GM12878 (cell line): ENCODE measurements around the gene ENOX1. TPM values are rescaled to one million over a fixed set of nuclear protein-coding genes. Genes with fewer than 3 reads are reported as not detected.

Experiments
- ATAC-seq: fragments of 200-7000 bp; cut with Tn5 transposase; 3 replicates; pipeline ENCODE4 v1.9.1; 2020; ENCODE audit warnings: mild to moderate bottlenecking, moderate library complexity
- BruUV-seq: library from RNA; stranded (reverse); fragments of 400-500 nt; replicated peaks from 2 replicates; lab custom pipeline; 2021; lab: Mats Ljungman, UMichigan
- CTCF ChIA-PET: fragments of 300-600 bp; sonication (Branson Sonifier 250); formaldehyde crosslinking; extraction: SDS; loops from one replicate; lab custom pipeline; 2021; ENCODE audit warnings: inconsistent platforms; lab: Yijun Ruan, JAX
- POLR2A ChIA-PET: fragments of 350-600 bp; formaldehyde crosslinking; extraction: SDS; loops from one replicate; lab custom pipeline; 2021; ENCODE audit warnings: inconsistent platforms; lab: Charles Lee
- RAD21 ChIA-PET: fragments of 300-600 bp; sonication (Branson Sonifier 250); formaldehyde crosslinking; loops from one replicate; lab custom pipeline; 2023; ENCODE audit warnings: antibody characterized with exemption; ENCODE audit not compliant: unreplicated experiment; lab: Charles Lee
- SMC1A ChIA-PET: fragments of 300-600 bp; sonication (Branson Sonifier 250); formaldehyde crosslinking; loops from one replicate; lab custom pipeline; 2023; ENCODE audit not compliant: unreplicated experiment, uncharacterized antibody; lab: Charles Lee
- DNase-seq: peaks from one replicate; pipeline ENCODE4 v3.0.0-alpha.2; 2011; ENCODE audit warnings: low read depth, low spot score
- FAIRE-seq: peaks from 3 replicates; lab custom pipeline; 2011; peaks lifted over from hg19 to GRCh38; lab: Jason Lieb, UNC
- H2AFZ ChIP-seq: 2 replicates; pipeline ENCODE4 v1.6.0; 2011; ENCODE audit warnings: low read depth, low read length, control low read depth; ENCODE audit not compliant: control insufficient read depth
- H3K27ac ChIP-seq: 2 replicates; pipeline ENCODE4 v1.5.1; 2011; ENCODE audit warnings: control low read depth; ENCODE audit not compliant: control insufficient read depth, insufficient read depth
- H3K27me3 ChIP-seq, 2 experiments: replicated peaks in 1 of 2; 2 replicates each; pipeline versions ENCODE4 v1.6.0 to v1.6.1; 2011; ENCODE audit warnings: low read length in 1 of 2; ENCODE audit not compliant: control insufficient read depth in 2 of 2, insufficient read depth in 2 of 2
- H3K36me3 ChIP-seq, 2 experiments: 2 replicates each; pipeline ENCODE4 v1.5.1; 2011; ENCODE audit warnings: low read length in 1 of 2; ENCODE audit not compliant: control insufficient read depth in 2 of 2, insufficient read depth in 2 of 2
- H3K4me1 ChIP-seq: 2 replicates; pipeline ENCODE4 v1.6.1; 2011; ENCODE audit warnings: mild to moderate bottlenecking, low read length, moderate library complexity, mixed read lengths; ENCODE audit not compliant: control insufficient read depth, insufficient read depth
- H3K4me2 ChIP-seq: 2 replicates; pipeline ENCODE4 v1.6.0; 2011; ENCODE audit warnings: control low read depth; ENCODE audit not compliant: control insufficient read depth, insufficient read depth
- H3K4me3 ChIP-seq: fragments of 200-600 bp; sonication (generic); 2 replicates; pipeline ENCODE4 v1.5.1; 2016
- H3K79me2 ChIP-seq: 2 replicates; pipeline ENCODE4 v1.6.0; 2011; ENCODE audit warnings: low read length; ENCODE audit not compliant: control insufficient read depth, insufficient read depth
- H3K9ac ChIP-seq: 2 replicates; pipeline ENCODE4 v1.8.0; 2011; ENCODE audit warnings: low read length, control low read depth, mixed read lengths; ENCODE audit not compliant: control insufficient read depth, insufficient read depth
- H3K9me3 ChIP-seq: replicated peaks from 3 replicates; pipeline ENCODE4 v1.5.1; 2011; ENCODE audit warnings: mild to moderate bottlenecking, low read length; ENCODE audit not compliant: control insufficient read depth, insufficient read depth
- H4K20me1 ChIP-seq: 2 replicates; pipeline ENCODE4 v1.6.0; 2011; ENCODE audit not compliant: control insufficient read depth, insufficient read depth
- CBX3 ChIP-seq: fragments of 200-600 bp; sonication (generic); IDR thresholded peaks from 2 replicates; pipeline ENCODE4 v1.6.1; 2016; ENCODE audit warnings: low read depth, borderline replicate concordance
- GABPA ChIP-seq: IDR thresholded peaks from 2 replicates; pipeline ENCODE4 v1.6.1; 2014; ENCODE audit warnings: antibody characterized with exemption, low read depth, mild to moderate bottlenecking, inconsistent platforms
- MTA2 ChIP-seq: fragments of 450-650 bp; IDR thresholded peaks from 2 replicates; pipeline ENCODE4 v1.6.1; 2016; ENCODE audit warnings: low read depth, mild to moderate bottlenecking, moderate library complexity
- SREBF1 ChIP-seq: IDR thresholded peaks from 2 replicates; pipeline ENCODE4 v1.6.1; 2012; ENCODE audit warnings: mild to moderate bottlenecking, low read length
- ZNF274 ChIP-seq: IDR thresholded peaks from one replicate; pipeline ENCODE4 v1.8.0; 2011; ENCODE audit not compliant: insufficient read length, insufficient read depth
- ZSCAN29 ChIP-seq: fragments of 450-650 bp; IDR thresholded peaks from 2 replicates; pipeline ENCODE4 v1.6.1; 2017; ENCODE audit warnings: mild to moderate bottlenecking, moderate library complexity
- WGBS: methylation state at CpG from one replicate; pipeline ENCODE4 v1.1.6; 2016; ENCODE audit warnings: low lambda C conversion rate; ENCODE audit not compliant: insufficient replicate concordance, insufficient coverage; ENCODE audit errors: missing lambda C conversion rate; 5-methylcytosine and 5-hydroxymethylcytosine counted together
- in situ Hi-C: fragments of 300-500 bp; cut with MboI; formaldehyde crosslinking; loops from 9 replicates; pipeline ENCODE4 v1.14.3; 2018; ENCODE audit warnings: mixed read lengths
- intact Hi-C: fragments of 100-400 bp; cut with micrococcal nuclease; formaldehyde crosslinking; loops from one replicate; pipeline ENCODE4 v1.14.2; 2022; ENCODE audit not compliant: unreplicated experiment
- polyA plus RNA-seq, 11 experiments: library from polyadenylated mRNA; depleted of rRNA in 4 of 11; unstranded in 6 of 11; stranded (reverse) in 5 of 11; fragments of >200 nt; fragmentation: Nextera tagmentation in 4 of 11; fragmentation: Illumina TruSeq in 1 of 11; extraction: Ambion mirVana in 4 of 11; extraction: Trizol in 1 of 11; gene quantifications; 1 replicate in 1 of 11; 2 replicates in 10 of 11; pipeline versions ENCODE4 v1.2.1 to v1.2.3, GENCODE V29; 2011 to 2016; ENCODE audit warnings: inconsistent platforms in 2 of 11, missing spikeins in 2 of 11, low read depth in 1 of 11
- total RNA-seq, 4 experiments: library from RNA; depleted of rRNA in 3 of 4; stranded (reverse); fragments of >200 nt in 3 of 4; fragmentation: Illumina TruSeq in 1 of 4; extraction: Trizol in 1 of 4; gene quantifications; 2 replicates each; pipeline versions ENCODE4 v1.2.1 to v1.2.3, GENCODE V29; 2013 to 2021
- TF ChIP-seq, protein P1 (sequence below): IDR thresholded peaks from 2 replicates; pipeline ENCODE4 v1.6.1; 2012; ENCODE audit warnings: low read depth, low read length, improper control_type of control experiment
- TF ChIP-seq, protein P2 (sequence below): fragments of 450-650 bp; IDR thresholded peaks from 2 replicates; pipeline ENCODE4 v1.6.1; 2017; ENCODE audit warnings: low read depth, mild to moderate bottlenecking, moderate library complexity

Gene ENOX1
- total and polyA plus RNA-seq, 10 of the 15 experiments (the other 5 are each of a cell fraction or from before 2014, with no cell fraction given): 0.11 to 0.26 (median 0.15) TPM

DNA sequence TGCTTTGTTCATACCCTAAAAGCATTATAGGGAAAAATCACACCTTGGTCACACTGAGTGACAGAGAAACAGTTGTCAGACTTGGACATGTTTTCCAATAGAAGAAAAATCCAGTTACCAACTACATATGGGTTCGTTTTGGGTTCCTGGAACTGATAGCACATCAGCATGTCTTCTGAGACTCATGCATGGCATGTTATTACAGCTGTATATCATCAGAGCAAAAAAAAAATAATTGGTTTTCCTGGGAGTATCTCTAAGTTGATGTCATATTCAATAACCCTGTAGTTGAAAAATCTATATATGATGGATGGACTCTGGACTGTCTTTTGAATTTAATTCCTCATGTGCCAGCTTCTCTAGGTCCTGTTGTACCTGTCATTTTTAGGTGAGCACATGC is 551.7 kb downstream of the ENOX1 start:
- H3K4me2 ChIP-seq: no peak overlapping the region
- peaks cover 2% of the 10 kb centered on the region; the same call in 1 of the 2 replicates for H3K4me1 ChIP-seq
- ATAC-seq (no peak), FAIRE-seq (no peak), DNase-seq (no peak)
- in situ Hi-C loops (no loop called here), intact Hi-C loops (no loop called here)
- H3K9me3 ChIP-seq: no peaks in the 10 kb centered on the region
- H4K20me1 ChIP-seq: no peaks in the 10 kb centered on the region
- ChIA-PET RAD21 (no interaction called here), POLR2A (no interaction called here), SMC1A (no interaction called here), CTCF (no interaction called here)
- H3K4me3 ChIP-seq: no peak overlapping the region
- TF ChIP-seq ZSCAN29 (no peak), CBX3 (no peak), MTA2 (no peak), GABPA (no peak), SREBF1 (no peak)
- TF ChIP-seq, protein P1, sequence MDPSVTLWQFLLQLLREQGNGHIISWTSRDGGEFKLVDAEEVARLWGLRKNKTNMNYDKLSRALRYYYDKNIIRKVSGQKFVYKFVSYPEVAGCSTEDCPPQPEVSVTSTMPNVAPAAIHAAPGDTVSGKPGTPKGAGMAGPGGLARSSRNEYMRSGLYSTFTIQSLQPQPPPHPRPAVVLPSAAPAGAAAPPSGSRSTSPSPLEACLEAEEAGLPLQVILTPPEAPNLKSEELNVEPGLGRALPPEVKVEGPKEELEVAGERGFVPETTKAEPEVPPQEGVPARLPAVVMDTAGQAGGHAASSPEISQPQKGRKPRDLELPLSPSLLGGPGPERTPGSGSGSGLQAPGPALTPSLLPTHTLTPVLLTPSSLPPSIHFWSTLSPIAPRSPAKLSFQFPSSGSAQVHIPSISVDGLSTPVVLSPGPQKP: no peak
- H3K36me3 ChIP-seq: no peaks in the 10 kb centered on the region
- BruUV-seq: no TSS peak
- no peak overlapping the region for H2AFZ ChIP-seq
- no peak overlapping the region for H3K27ac ChIP-seq
- WGBS: 0% methylated on average over 1 of the region's 1 CpG
- no peak overlapping the region for H3K9ac ChIP-seq
- no peaks in the 10 kb centered on the region for H3K79me2 ChIP-seq
- no peaks in the 10 kb centered on the region for H3K27me3 ChIP-seq

DNA sequence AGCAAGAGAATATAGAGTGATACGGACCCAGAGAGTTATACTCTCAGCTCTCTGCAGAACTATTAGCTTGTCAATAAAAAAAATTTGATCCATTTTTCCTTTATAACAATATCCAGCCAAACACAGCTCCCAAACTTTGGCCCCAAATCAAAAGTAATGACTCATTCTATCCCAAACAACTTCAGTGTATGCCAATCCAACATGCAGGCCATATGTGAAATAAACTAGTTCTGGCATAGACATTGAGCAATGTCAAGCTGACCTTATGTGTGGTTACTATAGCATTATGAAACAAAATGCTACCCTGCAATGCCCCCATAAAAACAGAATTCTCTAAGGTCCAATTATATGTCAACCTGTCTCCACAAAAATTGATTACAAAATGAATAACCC is 553.9 kb downstream of the ENOX1 start:
- H3K4me3 ChIP-seq: no peak overlapping the region
- no TSS peak for BruUV-seq
- no peak overlapping the region for H3K4me2 ChIP-seq
- H3K36me3 ChIP-seq: no peaks in the 10 kb centered on the region
- H3K79me2 ChIP-seq: no peaks in the 10 kb centered on the region
- H3K9me3 ChIP-seq: no peaks in the 10 kb centered on the region
- POLR2A ChIA-PET: no interaction called here
- in situ Hi-C loops: no loop called here
- H3K4me1 ChIP-seq: no peaks in the 10 kb centered on the region
- no peak for DNase-seq
- SMC1A ChIA-PET: no interaction called here
- TF ChIP-seq, protein P2, sequence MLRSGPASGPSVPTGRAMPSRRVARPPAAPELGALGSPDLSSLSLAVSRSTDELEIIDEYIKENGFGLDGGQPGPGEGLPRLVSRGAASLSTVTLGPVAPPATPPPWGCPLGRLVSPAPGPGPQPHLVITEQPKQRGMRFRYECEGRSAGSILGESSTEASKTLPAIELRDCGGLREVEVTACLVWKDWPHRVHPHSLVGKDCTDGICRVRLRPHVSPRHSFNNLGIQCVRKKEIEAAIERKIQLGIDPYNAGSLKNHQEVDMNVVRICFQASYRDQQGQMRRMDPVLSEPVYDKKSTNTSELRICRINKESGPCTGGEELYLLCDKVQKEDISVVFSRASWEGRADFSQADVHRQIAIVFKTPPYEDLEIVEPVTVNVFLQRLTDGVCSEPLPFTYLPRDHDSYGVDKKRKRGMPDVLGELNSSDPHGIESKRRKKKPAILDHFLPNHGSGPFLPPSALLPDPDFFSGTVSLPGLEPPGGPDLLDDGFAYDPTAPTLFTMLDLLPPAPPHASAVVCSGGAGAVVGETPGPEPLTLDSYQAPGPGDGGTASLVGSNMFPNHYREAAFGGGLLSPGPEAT: no peak
- TF ChIP-seq ZNF274: no peak
- TF ChIP-seq, all 136 proteins: peak for 0
- no peak for FAIRE-seq
- Histone ChIP-seq H3K27ac (no peak overlapping the region), H3K9ac (no peak overlapping the region), H3K27me3 (no peaks in the 10 kb centered on the region), H2AFZ (no peak overlapping the region), H4K20me1 (no peaks in the 10 kb centered on the region)
- no peak for ATAC-seq
- ChIA-PET RAD21 (interaction anchor here (0.9 kb wide), 1 partner anchor 10 kb away, joined by 3 read pairs; no protein-coding TSS in a partner anchor), CTCF (interaction anchor here (1.4 kb wide), 1 partner anchor 148 kb away, joined by 4 read pairs; no protein-coding TSS in a partner anchor)
- intact Hi-C loops: no loop called here
- 5% methylated on average over 1 of the region's 1 CpG for WGBS
